ENCODE data around the gene ANKRD13D. TPM values are rescaled to one million over a fixed set of nuclear protein-coding genes. Genes with fewer than 3 reads are reported as not detected.

Gene ANKRD13D
- total and polyA plus RNA-seq, 2 of the 8 experiments (the other 6 are each of a cell fraction or from before 2014, with no cell fraction given): 24.9 to 26.5 TPM

GRCh38 chr11:67308031-67308866 lies 19.1 kb downstream of the ANKRD13D start:
- H4K91ac ChIP-seq (replicated peaks; ENCODE audit: insufficient read length, low read length): no peak overlapping the region
- TF ChIP-seq TAF7 (optimal IDR thresholded peaks at IDR 0.05; ENCODE audit: borderline replicate concordance, low read depth, low read length) (no peak), TAF1 (IDR thresholded peaks at IDR 0.05; ENCODE audit: low read depth, low read length) (no peak), RAD21 (IDR thresholded peaks at IDR 0.05 in 1 of 2, conservative IDR thresholded peaks at IDR 0.05 in 1 of 2; ENCODE audit: low read depth in 2 of 2, low read length in 2 of 2) (no peak), POU5F1 (IDR thresholded peaks at IDR 0.05; ENCODE audit: low read depth, low read length) (no peak), TEAD4 (IDR thresholded peaks at IDR 0.05; ENCODE audit: low read depth, low read length) (no peak), ASH2L (IDR thresholded peaks at IDR 0.05; ENCODE audit: low read length) (no peak), RBBP5 (IDR thresholded peaks at IDR 0.05; ENCODE audit: borderline replicate concordance, low read depth, low read length) (no peak), CHD1 (IDR thresholded peaks at IDR 0.05; ENCODE audit: low read depth, low read length) (no peak), BACH1 (IDR thresholded peaks at IDR 0.05; ENCODE audit: low read length) (no peak), SP4 (IDR thresholded peaks at IDR 0.05; ENCODE audit: low read length) (no peak)
- TF ChIP-seq, protein P1, sequence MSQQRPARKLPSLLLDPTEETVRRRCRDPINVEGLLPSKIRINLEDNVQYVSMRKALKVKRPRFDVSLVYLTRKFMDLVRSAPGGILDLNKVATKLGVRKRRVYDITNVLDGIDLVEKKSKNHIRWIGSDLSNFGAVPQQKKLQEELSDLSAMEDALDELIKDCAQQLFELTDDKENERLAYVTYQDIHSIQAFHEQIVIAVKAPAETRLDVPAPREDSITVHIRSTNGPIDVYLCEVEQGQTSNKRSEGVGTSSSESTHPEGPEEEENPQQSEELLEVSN (IDR thresholded peaks at IDR 0.05): no peak

More at GRCh38 chr11:67308031-67308866, 19.1 kb downstream of the ANKRD13D start:
- Histone ChIP-seq H4K8ac (ENCODE audit: extremely low read depth, insufficient read depth, low read length) (no peak overlapping the region), H2AK5ac (ENCODE audit: low read depth, low read length) (no peak overlapping the region), H3K4me1 (replicated peaks in 1 of 4; ENCODE audit: control insufficient read depth in 3 of 4, insufficient read depth in 4 of 4, low read length in 3 of 4) (peaks cover 0 to 7% (median 7%) of the 10 kb centered on the region in 4 experiments; a peak in 5 of 7 replicates), H3K27ac (ENCODE audit: low read depth, low read length) (no peak overlapping the region), H2BK5ac (ENCODE audit: low read depth, low read length) (no peak overlapping the region), H3K23ac (ENCODE audit: insufficient read length) (no peak overlapping the region), H3K56ac (replicated peaks; ENCODE audit: insufficient read length, low read depth, low read length) (no peak overlapping the region), H2BK20ac (ENCODE audit: low read length) (no peak overlapping the region), H3K4me3 (ENCODE audit: extremely low read depth in 1 of 4, insufficient read depth in 2 of 4, low read depth in 3 of 4, low read length in 4 of 4) (no peak overlapping the region), H2AFZ (ENCODE audit: low read length) (no peak overlapping the region), H2BK15ac (ENCODE audit: low read length) (no peak overlapping the region), H3K79me2 (ENCODE audit: control insufficient read depth in 1 of 2, insufficient read depth in 2 of 2, low read length in 2 of 2) (no peaks in the 10 kb centered on the region), H4K20me1 (replicated peaks in 1 of 2; ENCODE audit: control insufficient read depth in 1 of 2, insufficient read depth in 2 of 2, low read length in 2 of 2) (peaks cover 0 to 7% of the 10 kb centered on the region in 2 experiments), H2BK12ac (ENCODE audit: low read depth, low read length) (no peak overlapping the region), H3K79me1 (ENCODE audit: low read depth, low read length) (no peaks in the 10 kb centered on the region), H4K5ac (ENCODE audit: insufficient read length, low read depth, low read length) (no peak overlapping the region), H3K27me3 (replicated peaks in 1 of 4; ENCODE audit: control insufficient read depth in 3 of 4, extremely low read depth in 1 of 4, insufficient read depth in 3 of 4, low read length in 3 of 4) (peaks cover 0 to 11% (median 7%) of the 10 kb centered on the region in 4 experiments; a peak in 5 of 7 replicates), H3K4ac (replicated peaks; ENCODE audit: insufficient read length, low read depth, low read length) (no peak overlapping the region), H3K18ac (ENCODE audit: extremely low read depth, low read length) (no peak overlapping the region), H2BK120ac (replicated peaks; ENCODE audit: low read depth, low read length) (no peak overlapping the region), H3K36me3 (ENCODE audit: control insufficient read depth in 2 of 4, insufficient read depth in 4 of 4, low read length in 3 of 4) (peaks cover 0 to 4% (median 0%) of the 10 kb centered on the region in 4 experiments; a peak in 2 of 8 replicates), H3K23me2 (ENCODE audit: low read depth, low read length) (peaks cover 11% of the 10 kb centered on the region; the same call in 1 of the 2 replicates), H3K9ac (replicated peaks in 1 of 4; ENCODE audit: extremely low read depth in 1 of 4, low read depth in 3 of 4, low read length in 3 of 4) (no peak overlapping the region), H3K4me2 (ENCODE audit: insufficient read depth in 1 of 2, low read depth in 2 of 2, low read length in 2 of 2) (no peak overlapping the region), H3K9me3 (ENCODE audit: insufficient read depth in 2 of 2, low read depth in 1 of 2, low read length in 1 of 2) (no peaks in the 10 kb centered on the region), H3K14ac (ENCODE audit: insufficient read length) (no peak overlapping the region)
- POLR2A ChIA-PET (ENCODE audit: partially characterized antibody): interaction anchor here (1.0 to 1.4 kb wide), 2 partner anchors 9 to 70 kb away, joined by 3 to 4 read pairs; no protein-coding TSS in a partner anchor
- FAIRE-seq (no peak), DNase-seq (ENCODE audit: low read depth in 1 of 2, low spot score in 2 of 2) (no peak)
- WGBS, 2 experiments (ENCODE audit: extremely low coverage in 1 of 2, insufficient coverage in 1 of 2, insufficient read length in 1 of 2, insufficient replicate concordance in 2 of 2, low coverage in 1 of 2, low lambda C conversion rate in 2 of 2, missing lambda C conversion rate in 1 of 2): 90% methylated on average over 18 of the region's 20 CpGs; no CpG with 5 or more reads in 1 of the 2 experiments
- CTCF ChIA-PET (ENCODE audit: partially characterized antibody): interaction anchor here (1.0 to 3.9 kb wide), 8 partner anchors 10 to 161 kb away, joined by 3 to 14 read pairs (median 4); no protein-coding TSS in a partner anchor
